DOHH2 (cell line): ENCODE measurements around the gene FIBP.
A peak's percentile ranks its signal among the peaks of the same experiment; 100 is the strongest.

Source experiments
- H3F3A ChIP-seq: fragments of 200-600 bp; sonication (generic), shearing (Covaris generic); 2 replicates; pipeline ENCODE4 v1.6.0; 2016; ENCODE audit warnings: antibody characterized with exemption, mild to moderate bottlenecking; ENCODE audit not compliant: control insufficient read depth, insufficient read depth
- H3K27ac ChIP-seq: fragments of 200-600 bp; sonication (generic); 2 replicates; pipeline ENCODE4 v1.5.1; 2014; ENCODE audit warnings: low read depth, mild to moderate bottlenecking, low read length, moderate library complexity
- H3K27me3 ChIP-seq: fragments of 200-600 bp; sonication (generic); 2 replicates; pipeline ENCODE4 v1.6.1; 2014; ENCODE audit warnings: mild to moderate bottlenecking, low read length, mixed read lengths; ENCODE audit not compliant: control insufficient read depth
- H3K36me3 ChIP-seq: fragments of 200-600 bp; sonication (generic); 2 replicates; pipeline ENCODE4 v1.6.1; 2014; ENCODE audit warnings: mild to moderate bottlenecking, low read length, moderate library complexity, mixed read lengths; ENCODE audit not compliant: control insufficient read depth
- H3K4me1 ChIP-seq: fragments of 200-600 bp; sonication (generic); 2 replicates; pipeline ENCODE4 v1.6.1; 2014; ENCODE audit warnings: mild to moderate bottlenecking, low read length, mixed read lengths; ENCODE audit not compliant: control insufficient read depth
- H3K4me2 ChIP-seq: fragments of 200-600 bp; sonication (generic); 2 replicates; pipeline ENCODE4 v1.6.0; 2014; ENCODE audit warnings: mild to moderate bottlenecking, low read length, moderate library complexity
- H3K4me3 ChIP-seq: fragments of 200-600 bp; sonication (generic); 2 replicates; pipeline ENCODE4 v1.5.1; 2014; ENCODE audit warnings: mild to moderate bottlenecking, low read length, mixed read lengths
- H3K79me2 ChIP-seq: fragments of 200-600 bp; sonication (generic); 2 replicates; pipeline ENCODE4 v1.6.1; 2014; ENCODE audit warnings: mild to moderate bottlenecking, low read length, mixed read lengths; ENCODE audit not compliant: control insufficient read depth
- H3K9me2 ChIP-seq: fragments of 200-600 bp; sonication (generic); replicated peaks from 2 replicates; pipeline ENCODE4 v1.6.1; 2014; ENCODE audit warnings: mild to moderate bottlenecking, low read length, mixed read lengths; ENCODE audit not compliant: control insufficient read depth
- H3K9me3 ChIP-seq: fragments of 200-600 bp; sonication (generic); 2 replicates; pipeline ENCODE4 v1.6.1; 2014; ENCODE audit warnings: antibody characterized with exemption, low read length, mixed read lengths; ENCODE audit not compliant: control insufficient read depth, insufficient read depth
- H4K20me1 ChIP-seq: fragments of 200-600 bp; sonication (generic); 2 replicates; pipeline ENCODE4 v1.6.0; 2014; ENCODE audit warnings: low read depth, mild to moderate bottlenecking, antibody characterized with exemption, low read length, moderate library complexity; ENCODE audit not compliant: control insufficient read depth, insufficient read depth
- EZH2phosphoT487 ChIP-seq: fragments of 200-600 bp; sonication (generic); IDR thresholded peaks from 2 replicates; pipeline ENCODE4 v1.6.1; 2017; ENCODE audit warnings: borderline replicate concordance, mild to moderate bottlenecking, antibody characterized with exemption, low read length, moderate library complexity, mixed read lengths
- TF ChIP-seq, protein P1 (sequence below): fragments of 200-600 bp; sonication (generic); IDR thresholded peaks from one replicate; pipeline ENCODE4 v1.5.1; 2014; ENCODE audit warnings: antibody characterized with exemption, mild to moderate bottlenecking, low read depth, low read length; ENCODE audit not compliant: poor library complexity, severe bottlenecking

FIBP gene

DNA sequence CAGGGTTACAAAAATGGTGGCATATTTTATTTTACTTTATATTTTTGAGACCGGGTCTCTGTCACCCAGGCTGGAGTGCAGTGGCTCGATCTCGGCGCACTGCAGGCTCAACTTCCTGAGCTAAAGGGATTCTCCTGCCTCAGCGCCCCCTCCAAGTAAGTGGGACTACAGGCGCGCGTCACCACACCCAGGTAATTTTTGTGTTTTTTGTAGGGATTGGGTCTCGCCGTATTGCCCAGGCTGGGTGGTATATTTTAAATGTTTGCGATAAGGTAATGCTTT, 12.6 kb upstream of the FIBP start:
- Histone ChIP-seq H3K4me1 (peaks cover 18% of the 10 kb centered on the region), H3K4me2 (peak overlapping the region; percentile 76), H3K79me2 (no peaks in the 10 kb centered on the region), H3K27me3 (peaks cover 41% of the 10 kb centered on the region), H3K9me3 (no peaks in the 10 kb centered on the region), H3F3A (peaks cover 3% of the 10 kb centered on the region; the same call in 1 of the 2 replicates), H4K20me1 (no peaks in the 10 kb centered on the region), H3K36me3 (no peaks in the 10 kb centered on the region), H3K27ac (no peak overlapping the region), H3K4me3 (no peak overlapping the region), H3K9me2 (no peaks in the 10 kb centered on the region)
- TF ChIP-seq, protein P1, sequence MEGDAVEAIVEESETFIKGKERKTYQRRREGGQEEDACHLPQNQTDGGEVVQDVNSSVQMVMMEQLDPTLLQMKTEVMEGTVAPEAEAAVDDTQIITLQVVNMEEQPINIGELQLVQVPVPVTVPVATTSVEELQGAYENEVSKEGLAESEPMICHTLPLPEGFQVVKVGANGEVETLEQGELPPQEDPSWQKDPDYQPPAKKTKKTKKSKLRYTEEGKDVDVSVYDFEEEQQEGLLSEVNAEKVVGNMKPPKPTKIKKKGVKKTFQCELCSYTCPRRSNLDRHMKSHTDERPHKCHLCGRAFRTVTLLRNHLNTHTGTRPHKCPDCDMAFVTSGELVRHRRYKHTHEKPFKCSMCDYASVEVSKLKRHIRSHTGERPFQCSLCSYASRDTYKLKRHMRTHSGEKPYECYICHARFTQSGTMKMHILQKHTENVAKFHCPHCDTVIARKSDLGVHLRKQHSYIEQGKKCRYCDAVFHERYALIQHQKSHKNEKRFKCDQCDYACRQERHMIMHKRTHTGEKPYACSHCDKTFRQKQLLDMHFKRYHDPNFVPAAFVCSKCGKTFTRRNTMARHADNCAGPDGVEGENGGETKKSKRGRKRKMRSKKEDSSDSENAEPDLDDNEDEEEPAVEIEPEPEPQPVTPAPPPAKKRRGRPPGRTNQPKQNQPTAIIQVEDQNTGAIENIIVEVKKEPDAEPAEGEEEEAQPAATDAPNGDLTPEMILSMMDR, result no peak
- no peak for TF ChIP-seq EZH2phosphoT487

DNA sequence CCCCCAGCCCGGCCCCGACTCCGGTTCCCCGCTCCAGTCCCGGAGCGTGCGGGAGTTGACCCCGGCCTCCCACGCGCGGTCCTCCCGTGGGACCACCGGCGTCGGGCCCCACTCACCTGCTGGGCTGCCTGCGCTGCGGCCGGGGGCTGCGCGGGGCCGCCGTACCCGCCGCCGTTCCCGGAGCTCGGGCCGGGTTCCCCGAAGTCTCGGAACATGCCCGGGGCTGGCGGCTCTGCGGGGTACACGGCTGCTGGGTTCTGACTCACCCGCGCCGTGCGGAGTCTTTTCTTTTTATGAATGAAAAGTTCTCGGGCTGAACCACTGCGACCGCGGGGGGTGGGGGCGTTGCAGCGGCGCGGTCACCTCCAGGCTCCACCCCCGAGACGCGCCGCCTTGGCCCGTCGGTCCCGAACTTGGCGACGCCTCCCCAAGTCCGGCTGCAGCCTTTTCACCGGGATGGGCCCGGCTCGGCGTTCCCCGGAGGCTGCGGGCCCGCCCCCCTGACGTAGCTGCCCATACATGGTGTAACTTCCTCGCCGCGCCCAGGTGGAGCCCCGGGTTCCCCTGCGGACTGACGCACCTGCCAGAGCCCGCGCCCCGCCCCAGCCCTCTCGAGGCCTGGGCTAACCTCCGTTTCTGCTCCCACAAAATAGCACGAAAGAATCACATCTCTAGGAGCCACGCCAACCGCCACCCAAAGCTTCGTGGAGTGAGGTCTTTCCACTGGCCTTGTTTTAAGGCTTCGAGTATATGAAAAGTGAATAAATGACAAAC, 12.0 kb upstream of the FIBP start, which contains the start of gene FOSL1:
TSS of gene FOSL1 (minus strand) at position 264 of the 774 bp plus-strand sequence. CDS start at position 215, 49 bp downstream.
- H3K79me2 ChIP-seq, result no peaks in the 10 kb centered on the region
- TF ChIP-seq, protein P1, result no peak
- peak within 1 kb of the TSS; percentile 69 for H3K4me3 ChIP-seq
- peaks cover 41% of the 10 kb centered on the region for H3K27me3 ChIP-seq
- H3K4me2 ChIP-seq, result peak within 1 kb of the TSS; percentile 76
- peaks cover 5% of the 10 kb centered on the region; the same call in 1 of the 2 replicates for H3F3A ChIP-seq
- H3K9me3 ChIP-seq, result no peaks in the 10 kb centered on the region
- H3K4me1 ChIP-seq, result peaks cover 18% of the 10 kb centered on the region
- H3K36me3 ChIP-seq, result no peaks in the 10 kb centered on the region
- H4K20me1 ChIP-seq, result no peaks in the 10 kb centered on the region
- H3K27ac ChIP-seq, result no peak within 1 kb of the TSS
- H3K9me2 ChIP-seq, result no peaks in the 10 kb centered on the region

DNA sequence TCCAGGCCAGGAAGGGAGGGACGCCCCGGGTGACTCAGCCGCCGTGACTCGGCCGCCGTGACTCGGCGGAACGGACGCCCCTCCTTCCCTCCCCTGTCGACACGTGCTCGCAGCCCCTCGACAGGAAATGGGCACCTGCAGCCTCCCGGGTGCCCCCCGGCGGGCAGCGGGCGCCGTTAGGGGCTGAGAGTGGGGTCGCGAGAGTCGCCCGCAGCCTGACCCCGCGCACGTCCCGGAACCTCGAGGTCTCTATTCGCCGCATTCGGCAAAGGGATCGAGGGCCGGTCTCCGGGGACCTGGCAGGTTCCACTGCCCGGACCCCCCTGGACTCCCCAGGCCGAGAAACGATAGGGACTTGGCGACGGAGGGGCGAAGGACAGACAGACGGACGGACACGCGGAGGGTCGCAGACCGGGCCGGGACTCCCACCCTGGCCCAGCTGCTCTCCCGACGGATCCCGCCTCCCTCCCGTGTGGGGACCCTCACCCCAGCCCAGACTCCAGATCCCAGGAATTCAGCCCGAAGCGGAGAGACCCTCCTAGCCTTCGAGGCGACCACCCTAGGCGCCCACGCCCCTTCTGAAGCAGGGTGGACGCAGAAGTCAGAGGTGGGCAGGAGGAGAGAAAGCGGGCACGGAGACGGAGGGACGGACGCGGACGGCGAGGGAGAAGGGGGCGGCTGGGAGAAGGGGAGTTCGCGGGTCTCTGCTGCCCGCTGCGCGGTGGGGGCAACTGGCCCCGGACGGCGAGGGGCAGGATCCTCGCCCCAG, 11.3 kb upstream of the FIBP start:
- Histone ChIP-seq H3K27ac (no peak overlapping the region), H3K9me3 (no peaks in the 10 kb centered on the region), H3K9me2 (no peaks in the 10 kb centered on the region), H3K27me3 (peaks cover 41% of the 10 kb centered on the region), H3K4me3 (peak overlapping the region; percentile 69), H3F3A (peaks cover 5% of the 10 kb centered on the region; the same call in 1 of the 2 replicates), H4K20me1 (no peaks in the 10 kb centered on the region), H3K4me2 (peak overlapping the region; percentile 76), H3K79me2 (no peaks in the 10 kb centered on the region), H3K36me3 (no peaks in the 10 kb centered on the region), H3K4me1 (peaks cover 18% of the 10 kb centered on the region)
- TF ChIP-seq, protein P1, result no peak
- TF ChIP-seq EZH2phosphoT487, result no peak
